IPS DF 6.9 (cell line): Measurements from ENCODE around the gene MIDN.
"Not testable (repeated sequence)": the region's sequence is repeated elsewhere in the genome, so short reads cannot be mapped to it uniquely, and the experiment has no call there.

ENCODE experiments used
- DNase-seq: peaks from one replicate; pipeline ENCODE4 v3.0.0-alpha.2; 2013; ENCODE audit warnings: low read depth, low spot score
- H3K27ac ChIP-seq: one replicate; pipeline ENCODE4 v1.5.1; 2013; ENCODE audit warnings: low read length, control low read depth
- H3K27me3 ChIP-seq: 2 replicates; pipeline ENCODE4 v1.6.1; 2013; ENCODE audit warnings: mild to moderate bottlenecking, low read length; ENCODE audit not compliant: control insufficient read depth, insufficient read depth
- H3K36me3 ChIP-seq: 2 replicates; pipeline ENCODE4 v1.6.1; 2013; ENCODE audit warnings: low read length; ENCODE audit not compliant: control insufficient read depth, insufficient read depth
- H3K4me1 ChIP-seq: 2 replicates; pipeline ENCODE4 v1.6.1; 2013; ENCODE audit warnings: low read length; ENCODE audit not compliant: control insufficient read depth, insufficient read depth
- H3K4me3 ChIP-seq: 2 replicates; pipeline ENCODE4 v1.5.1; 2013; ENCODE audit warnings: mild to moderate bottlenecking, low read length
- H3K9me3 ChIP-seq: 2 replicates; pipeline ENCODE4 v1.6.1; 2013; ENCODE audit warnings: low read length, inconsistent platforms; ENCODE audit not compliant: control insufficient read depth, insufficient read depth
- WGBS: extraction: QIAGEN DNeasy Blood & Tissue Kit; methylation state at CpG from one replicate; pipeline ENCODE4 v1.1.7; 2013; ENCODE audit warnings: mixed read lengths, missing lambda C conversion rate; ENCODE audit not compliant: insufficient read length, insufficient coverage; 5-methylcytosine and 5-hydroxymethylcytosine counted together

MIDN gene

GRCh38 chr19:1300744-1301490 is 52.5 kb downstream of the MIDN start:
- no peaks in the 10 kb centered on the region for H3K9me3 ChIP-seq
- no peak for DNase-seq
- H3K4me1 ChIP-seq, result no peaks in the 10 kb centered on the region
- H3K27ac ChIP-seq, result no peak overlapping the region
- H3K4me3 ChIP-seq, result no peak overlapping the region
- H3K36me3 ChIP-seq, result no peaks in the 10 kb centered on the region
- H3K27me3 ChIP-seq, result no peaks in the 10 kb centered on the region
- no CpG with 5 or more reads among the region's 35 CpGs for WGBS

DNA sequence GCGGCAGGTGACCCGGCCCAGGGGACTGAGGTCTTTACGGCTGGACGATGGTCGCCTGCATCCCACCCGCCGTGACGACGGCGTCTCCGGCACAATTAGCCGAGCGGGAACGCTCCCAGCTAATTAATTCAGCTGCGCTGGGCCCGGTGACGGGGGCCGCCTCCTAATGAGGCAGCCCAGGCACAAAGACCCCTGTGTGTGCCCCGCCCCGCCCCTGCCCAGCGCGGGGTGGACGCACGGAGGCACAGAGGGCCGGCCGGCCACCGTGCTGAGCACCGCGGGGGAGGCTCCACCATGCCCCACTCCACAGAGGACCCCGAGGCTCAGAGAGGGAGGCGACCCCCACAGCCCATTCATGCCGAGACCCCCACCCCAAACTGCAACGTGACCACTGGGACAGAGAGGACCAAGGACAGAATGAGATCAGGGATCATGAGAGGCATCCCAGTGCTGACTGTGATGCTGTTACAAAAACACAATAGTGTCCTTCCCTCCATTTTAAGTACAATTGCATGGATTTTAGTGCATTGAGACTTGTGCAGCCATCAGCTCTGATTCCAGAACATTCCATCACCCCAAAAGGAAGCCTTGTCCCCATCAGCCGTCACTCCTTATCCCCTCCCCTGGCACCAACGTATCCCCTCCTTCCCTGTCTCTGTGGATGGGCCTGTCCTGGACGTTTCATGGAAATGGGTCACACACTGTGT is 54.3 kb downstream of the MIDN start:
- Histone ChIP-seq H3K9me3 (no peaks in the 10 kb centered on the region), H3K27me3 (no peaks in the 10 kb centered on the region), H3K4me3 (no peak overlapping the region), H3K4me1 (no peaks in the 10 kb centered on the region), H3K27ac (no peak overlapping the region), H3K36me3 (no peaks in the 10 kb centered on the region)
- DNase-seq, result no peak
- WGBS, result no CpG with 5 or more reads among the region's 36 CpGs

- H3K27ac ChIP-seq, result no peak overlapping the region
- no peaks in the 10 kb centered on the region for H3K4me1 ChIP-seq
- DNase-seq, result no peak
- H3K36me3 ChIP-seq, result no peaks in the 10 kb centered on the region
- H3K27me3 ChIP-seq, result no peaks in the 10 kb centered on the region
- no peak overlapping the region for H3K4me3 ChIP-seq
- no CpG with 5 or more reads among the region's 28 CpGs for WGBS
- H3K9me3 ChIP-seq, result no peaks in the 10 kb centered on the region
Measured at GRCh38 chr19:1304197-1304924, 56.0 kb downstream of the MIDN start.

- H3K9me3 ChIP-seq, H3K4me1 ChIP-seq, H3K36me3 ChIP-seq, H3K4me3 ChIP-seq, H3K27me3 ChIP-seq, DNase-seq, H3K27ac ChIP-seq: not testable (repeated sequence)
- no CpG with 5 or more reads among the region's 9 CpGs for WGBS
Measured at GRCh38 chr19:1305354-1305753, 57.0 kb downstream of the MIDN start.

GRCh38 chr19:1307320-1307719 is 58.9 kb downstream of the MIDN start:
- Histone ChIP-seq H3K9me3 (no peaks in the 10 kb centered on the region), H3K36me3 (no peaks in the 10 kb centered on the region), H3K4me1 (no peaks in the 10 kb centered on the region), H3K27ac (no peak overlapping the region), H3K27me3 (no peaks in the 10 kb centered on the region), H3K4me3 (no peak overlapping the region)
- no CpG with 5 or more reads among the region's 38 CpGs for WGBS
- no peak for DNase-seq

DNA sequence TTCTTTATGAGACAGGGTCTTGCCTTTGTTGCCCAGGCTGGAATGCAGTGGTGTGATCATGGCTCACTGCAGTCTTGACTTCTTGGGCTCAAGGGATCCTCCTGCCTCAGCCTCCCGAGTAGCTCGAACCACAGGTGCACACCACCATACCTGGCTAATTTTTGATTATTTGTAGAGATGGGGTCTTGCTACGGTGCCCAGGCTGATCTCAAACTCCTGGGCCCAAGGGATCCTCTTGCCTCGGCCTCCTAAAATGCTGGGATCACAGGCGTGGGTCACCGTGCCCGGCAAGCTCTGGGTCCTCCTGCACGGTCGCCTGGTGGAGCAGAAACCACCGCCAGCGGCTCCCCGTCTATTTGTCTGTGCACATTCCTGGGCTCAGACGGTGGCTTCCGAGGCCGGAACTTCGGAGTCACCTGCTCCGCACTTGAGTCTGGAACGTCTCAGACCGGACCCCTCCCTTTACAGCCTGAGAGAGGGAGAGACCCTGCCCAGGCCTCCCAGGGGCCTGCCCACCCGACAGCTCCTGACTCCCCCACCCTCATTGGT is 59.4 kb downstream of the MIDN start:
- Histone ChIP-seq H3K27ac (no peak overlapping the region), H3K9me3 (no peaks in the 10 kb centered on the region), H3K4me3 (no peak overlapping the region), H3K27me3 (no peaks in the 10 kb centered on the region), H3K36me3 (no peaks in the 10 kb centered on the region), H3K4me1 (no peaks in the 10 kb centered on the region)
- DNase-seq, result no peak
- WGBS, result no CpG with 5 or more reads among the region's 20 CpGs

DNA sequence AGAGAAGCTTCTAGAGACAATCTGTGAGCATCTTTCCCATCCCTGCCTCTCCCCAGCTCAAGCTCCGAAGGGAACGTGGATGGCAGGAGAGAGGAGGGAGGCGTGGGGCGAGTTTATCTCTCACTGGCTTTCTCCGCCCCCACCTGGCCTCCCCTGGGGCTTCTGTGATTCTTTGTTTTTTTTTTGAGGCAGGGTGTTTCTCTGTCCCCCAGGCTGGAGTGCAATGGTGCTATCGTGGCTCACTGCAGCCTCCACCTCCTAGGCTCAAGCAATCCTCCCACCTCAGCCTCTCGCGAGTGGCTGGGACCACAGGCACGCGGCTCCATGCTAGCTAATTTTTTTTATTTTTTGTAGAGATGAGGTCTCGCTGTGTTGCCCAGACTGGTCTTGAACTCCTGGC is 60.3 kb downstream of the MIDN start:
- no peaks in the 10 kb centered on the region for H3K27me3 ChIP-seq
- H3K27ac ChIP-seq, result no peak overlapping the region
- no peaks in the 10 kb centered on the region for H3K9me3 ChIP-seq
- H3K36me3 ChIP-seq, result no peaks in the 10 kb centered on the region
- H3K4me3 ChIP-seq, result no peak overlapping the region
- H3K4me1 ChIP-seq, result no peaks in the 10 kb centered on the region
- no CpG with 5 or more reads among the region's 11 CpGs for WGBS
- DNase-seq, result no peak
